Measurements from ENCODE around the gene CLIC4. TPM values are rescaled to one million over a fixed set of nuclear protein-coding genes. Genes with fewer than 3 reads are reported as not detected.

The CLIC4 gene
- total and polyA plus RNA-seq, 2 of the 8 experiments (the other 6 are each of a cell fraction or from before 2014, with no cell fraction given), result 77.5 to 293 TPM

GRCh38 chr1:24727501-24728216 is 17.6 kb upstream of the CLIC4 start:
- Histone ChIP-seq H3K4me3 (ENCODE audit: extremely low read depth in 1 of 4, insufficient read depth in 2 of 4, low read depth in 3 of 4, low read length in 4 of 4) (no peak overlapping the region), H3K36me3 (ENCODE audit: control insufficient read depth in 2 of 4, insufficient read depth in 4 of 4, low read length in 3 of 4) (no peaks in the 10 kb centered on the region), H3K79me1 (ENCODE audit: low read depth, low read length) (no peaks in the 10 kb centered on the region), H4K20me1 (replicated peaks in 1 of 2; ENCODE audit: control insufficient read depth in 1 of 2, insufficient read depth in 2 of 2, low read length in 2 of 2) (no peaks in the 10 kb centered on the region), H2BK20ac (ENCODE audit: low read length) (peak overlapping the region; percentile 17; the same call in 1 of the 2 replicates), H3K4me1 (replicated peaks in 1 of 4; ENCODE audit: control insufficient read depth in 3 of 4, insufficient read depth in 4 of 4, low read length in 3 of 4) (peaks cover 0 to 29% (median 15%) of the 10 kb centered on the region in 4 experiments; a peak in 6 of 7 replicates), H4K5ac (ENCODE audit: insufficient read length, low read depth, low read length) (no peak overlapping the region), H3K23ac (ENCODE audit: insufficient read length) (no peak overlapping the region), H3K56ac (replicated peaks; ENCODE audit: insufficient read length, low read depth, low read length) (no peak overlapping the region), H3K79me2 (ENCODE audit: control insufficient read depth in 1 of 2, insufficient read depth in 2 of 2, low read length in 2 of 2) (no peaks in the 10 kb centered on the region), H2BK5ac (ENCODE audit: low read depth, low read length) (peak overlapping the region; percentile 53; the same call in 1 of the 2 replicates), H3K4me2 (ENCODE audit: insufficient read depth in 1 of 2, low read depth in 2 of 2, low read length in 2 of 2) (no peak overlapping the region), H3K9me3 (ENCODE audit: insufficient read depth in 2 of 2, low read depth in 1 of 2, low read length in 1 of 2) (no peaks in the 10 kb centered on the region; a peak in 1 of 4 replicates), H2BK120ac (replicated peaks; ENCODE audit: low read depth, low read length) (peak overlapping the region; percentile 91), H3K27me3 (replicated peaks in 1 of 4; ENCODE audit: control insufficient read depth in 3 of 4, extremely low read depth in 1 of 4, insufficient read depth in 3 of 4, low read length in 3 of 4) (no peaks in the 10 kb centered on the region), H2AK5ac (ENCODE audit: low read depth, low read length) (no peak overlapping the region), H3K9ac (replicated peaks in 1 of 4; ENCODE audit: extremely low read depth in 1 of 4, low read depth in 3 of 4, low read length in 3 of 4) (no peak overlapping the region), H2AFZ (ENCODE audit: low read length) (no peak overlapping the region), H3K27ac (ENCODE audit: low read depth, low read length) (no peak overlapping the region), H2BK15ac (ENCODE audit: low read length) (peak overlapping the region; percentile 75; the same call in 1 of the 2 replicates), H2BK12ac (ENCODE audit: low read depth, low read length) (no peak overlapping the region), H3K4ac (replicated peaks; ENCODE audit: insufficient read length, low read depth, low read length) (peak overlapping the region; percentile 46), H3K14ac (ENCODE audit: insufficient read length) (no peak overlapping the region), H4K8ac (ENCODE audit: extremely low read depth, insufficient read depth, low read length) (no peak overlapping the region), H3K18ac (ENCODE audit: extremely low read depth, low read length) (no peak overlapping the region), H4K91ac (replicated peaks; ENCODE audit: insufficient read length, low read length) (peak overlapping the region; percentile 80), H3K23me2 (ENCODE audit: low read depth, low read length) (no peaks in the 10 kb centered on the region)
- POLR2A ChIA-PET (ENCODE audit: partially characterized antibody), result interaction anchor here (1.2 to 1.7 kb wide), 3 partner anchors 18 to 83 kb away, joined by 4 to 13 read pairs (median 4); partner anchors contain the start of gene CLIC4
- CTCF ChIA-PET (ENCODE audit: partially characterized antibody), result interaction anchor here (0.6 to 3.4 kb wide), 3 partner anchors 17 to 103 kb away, joined by 3 to 17 read pairs (median 3); no protein-coding TSS in a partner anchor
- TF ChIP-seq MAFK (IDR thresholded peaks at IDR 0.05; ENCODE audit: low read depth, low read length), result no peak
- TF ChIP-seq ATF3 (IDR thresholded peaks at IDR 0.05; ENCODE audit: insufficient read depth, low read depth, low read length), result no peak
- no peak for TF ChIP-seq CBX8 (IDR thresholded peaks at IDR 0.05; ENCODE audit: borderline replicate concordance, low read depth, low read length)
- TF ChIP-seq E2F6 (IDR thresholded peaks at IDR 0.05), result no peak
- DNase-seq (ENCODE audit: low read depth in 1 of 2, low spot score in 2 of 2) (no peak), FAIRE-seq (no peak)
- 83% methylated on average over 9 of the region's 9 CpGs; no CpG with 5 or more reads in 1 of the 2 experiments for WGBS, 2 experiments (ENCODE audit: extremely low coverage in 1 of 2, insufficient coverage in 1 of 2, insufficient read length in 1 of 2, insufficient replicate concordance in 2 of 2, low coverage in 1 of 2, low lambda C conversion rate in 2 of 2, missing lambda C conversion rate in 1 of 2)
